HepG2 (cell line): Measurements from ENCODE around the gene CAVIN2. TPM values are rescaled to one million over a fixed set of nuclear protein-coding genes. Genes with fewer than 3 reads are reported as not detected.

ENCODE experiments used
- AHR ChIP-seq: IDR thresholded peaks from 2 replicates; pipeline ENCODE4 v1.6.1; 2018; ENCODE audit warnings: missing genetic modification reagents, missing compliant biosample characterization
- CBX2 ChIP-seq, 2 experiments: fragments of 200-600 bp in 1 of 2; sonication (generic); formaldehyde crosslinking in 1 of 2; IDR thresholded peaks; 2 replicates each; pipeline versions ENCODE4 v1.7.0 to v1.8.1; 2018 to 2022; ENCODE audit warnings: low read depth in 2 of 2, low read length in 1 of 2, mild to moderate bottlenecking in 1 of 2, missing genetic modification reagents in 1 of 2
- HNRNPH1 ChIP-seq: fragments of 200-400 bp; formaldehyde crosslinking; optimal IDR thresholded peaks from 2 replicates; pipeline ENCODE3; 2017; ENCODE audit warnings: mild to moderate bottlenecking, low read depth, low read length
- POGK ChIP-seq: sonication (generic); formaldehyde crosslinking; conservative IDR thresholded peaks from 2 replicates; pipeline ENCODE4 v1.8.0; 2022; ENCODE audit warnings: mild to moderate bottlenecking, moderate library complexity, missing genetic modification reagents
- PPARG ChIP-seq: conservative IDR thresholded peaks from 2 replicates; pipeline ENCODE4 v1.6.1; 2016; ENCODE audit warnings: missing biosample characterization, missing genetic modification reagents
- SATB2 ChIP-seq: sonication (generic); formaldehyde crosslinking; IDR thresholded peaks from 2 replicates; pipeline ENCODE4 v1.5.0; 2020; ENCODE audit warnings: missing genetic modification reagents
- SIX1 ChIP-seq: sonication (generic); formaldehyde crosslinking; IDR thresholded peaks from 2 replicates; pipeline ENCODE4 v1.4.0; 2020; ENCODE audit warnings: missing genetic modification reagents, borderline replicate concordance
- SNAI1 ChIP-seq: sonication (generic); formaldehyde crosslinking; IDR thresholded peaks from 2 replicates; pipeline ENCODE4 v1.5.0; 2020; ENCODE audit warnings: mild to moderate bottlenecking, missing genetic modification reagents, borderline replicate concordance
- SPEN ChIP-seq: sonication (generic); formaldehyde crosslinking; IDR thresholded peaks from 2 replicates; pipeline ENCODE4 v1.5.1; 2020; ENCODE audit warnings: low read depth, mild to moderate bottlenecking, missing genetic modification reagents
- ZFX ChIP-seq: sonication (generic); formaldehyde crosslinking; IDR thresholded peaks from 2 replicates; pipeline ENCODE4 v1.4.0; 2020; ENCODE audit warnings: mild to moderate bottlenecking, low read depth, missing genetic modification reagents, moderate library complexity
- ZKSCAN1 ChIP-seq: fragments of 150-350 bp; IDR thresholded peaks from 2 replicates; pipeline ENCODE4 v1.6.1; 2014; ENCODE audit warnings: low read length
- ZMAT3 ChIP-seq: sonication (generic); formaldehyde crosslinking; conservative IDR thresholded peaks from 2 replicates; pipeline ENCODE4 v1.7.0; 2021; ENCODE audit warnings: missing genetic modification reagents
- ZNF138 ChIP-seq: sonication (generic); formaldehyde crosslinking; IDR thresholded peaks from 2 replicates; pipeline ENCODE4 v1.5.0; 2020; ENCODE audit warnings: mild to moderate bottlenecking, low read depth, missing genetic modification reagents
- ZNF143 ChIP-seq: sonication (generic); formaldehyde crosslinking; IDR thresholded peaks from 2 replicates; pipeline ENCODE4 v1.4.0; 2020; ENCODE audit warnings: missing genetic modification reagents
- ZNF256 ChIP-seq: sonication (generic); formaldehyde crosslinking; conservative IDR thresholded peaks from 2 replicates; pipeline ENCODE4 v1.4.0; 2020; ENCODE audit warnings: missing genetic modification reagents
- ZNF362 ChIP-seq: sonication (generic); formaldehyde crosslinking; IDR thresholded peaks from 2 replicates; pipeline ENCODE4 v1.4.0; 2020; ENCODE audit warnings: missing genetic modification reagents, mild to moderate bottlenecking, borderline replicate concordance
- ZNF530 ChIP-seq: sonication (generic); formaldehyde crosslinking; IDR thresholded peaks from 2 replicates; pipeline ENCODE4 v1.5.0; 2020; ENCODE audit warnings: low read depth, mild to moderate bottlenecking, missing genetic modification reagents
- ZNF652 ChIP-seq: IDR thresholded peaks from 2 replicates; pipeline ENCODE4 v1.6.1; 2016; ENCODE audit warnings: low read depth, borderline replicate concordance
- ZNF780A ChIP-seq: sonication (generic); formaldehyde crosslinking; IDR thresholded peaks from 2 replicates; pipeline ENCODE4 v1.8.0; 2022; ENCODE audit warnings: mild to moderate bottlenecking, missing genetic modification reagents, moderate library complexity
- ZNF839 ChIP-seq: sonication (generic); formaldehyde crosslinking; IDR thresholded peaks from 2 replicates; pipeline ENCODE4 v1.4.0; 2020; ENCODE audit warnings: missing genetic modification reagents, mild to moderate bottlenecking, borderline replicate concordance
- polyA plus RNA-seq, 8 experiments: library from polyadenylated mRNA; depleted of rRNA in 3 of 8; stranded (reverse) in 7 of 8; unstranded in 1 of 8; fragments of >200 nt; fragmentation: Illumina TruSeq in 4 of 8; extraction: Trizol in 4 of 8; gene quantifications; 2 replicates each; pipeline versions ENCODE4 v1.2.1 to v1.2.3, GENCODE V29; 2011 to 2016; ENCODE audit warnings: low read depth in 4 of 8, missing spikeins in 1 of 8, mixed read lengths in 1 of 8; ENCODE audit not compliant: insufficient read depth in 1 of 8
- total RNA-seq, 5 experiments: library from RNA; depleted of rRNA; stranded (reverse); fragments of >200 nt; fragmentation: Illumina TruSeq; extraction: Trizol; gene quantifications; 2 replicates each; pipeline ENCODE4 v1.2.3, GENCODE V29; 2016; ENCODE audit warnings: low read depth in 1 of 5
- TF ChIP-seq, protein P1 (sequence below): sonication (generic); formaldehyde crosslinking; IDR thresholded peaks from 2 replicates; pipeline ENCODE4 v1.5.0; 2020; ENCODE audit warnings: missing genetic modification reagents
- TF ChIP-seq, protein P2 (sequence below): sonication (generic); formaldehyde crosslinking; IDR thresholded peaks from 2 replicates; pipeline ENCODE4 v1.9.0; 2021; ENCODE audit warnings: missing genetic modification reagents, mild to moderate bottlenecking, borderline replicate concordance

CAVIN2 gene
- total and polyA plus RNA-seq, 2 of the 13 experiments (the other 11 are each of a cell fraction or from before 2014, with no cell fraction given): 7.6 to 38.8 TPM

- TF ChIP-seq ZNF362 (peak; percentile 90), ZFX (peak; percentile 69; the same call in 1 of the 2 replicates), AHR (CRISPR knock-in tag) (no peak; the same call in 1 of the 2 replicates), ZNF839 (CRISPR knock-in tag) (no peak), SPEN (peak; percentile 85; the same call in 1 of the 2 replicates), ZMAT3 (no peak; the same call in 1 of the 2 replicates), ZNF780A (CRISPR knock-in tag) (no peak), ZNF256 (no peak; the same call in 1 of the 2 replicates), ZNF138 (CRISPR knock-in tag) (0 out of 2 replicates have a peak, but pooled peaks have one; percentile 36), ZNF530 (no peak), SATB2 (no peak), SIX1 (CRISPR knock-in tag) (peak; percentile 67; the same call in 1 of the 2 replicates), HNRNPH1 (no peak), ZNF143 (CRISPR knock-in tag) (peak; percentile 67), ZKSCAN1 (0 out of 2 replicates have a peak, but pooled peaks have one; percentile 3), CBX2 (IDR thresholded peaks at IDR 0.05; ENCODE audit: low read depth, low read length) (no peak), CBX2 (CRISPR knock-in tag; IDR thresholded peaks at IDR 0.05; ENCODE audit: low read depth) (no peak; the same call in 1 of the 2 replicates), PPARG (CRISPR knock-in tag) (peak; percentile 88), SNAI1 (CRISPR knock-in tag) (no peak), ZNF652 (peak; percentile 89), POGK (CRISPR knock-in tag) (0 out of 2 replicates have a peak, but pooled peaks have one; percentile 48)
- TF ChIP-seq, protein P1, sequence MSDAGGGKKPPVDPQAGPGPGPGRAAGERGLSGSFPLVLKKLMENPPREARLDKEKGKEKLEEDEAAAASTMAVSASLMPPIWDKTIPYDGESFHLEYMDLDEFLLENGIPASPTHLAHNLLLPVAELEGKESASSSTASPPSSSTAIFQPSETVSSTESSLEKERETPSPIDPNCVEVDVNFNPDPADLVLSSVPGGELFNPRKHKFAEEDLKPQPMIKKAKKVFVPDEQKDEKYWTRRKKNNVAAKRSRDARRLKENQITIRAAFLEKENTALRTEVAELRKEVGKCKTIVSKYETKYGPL (CRISPR knock-in tag): no peak
- TF ChIP-seq, protein P2, sequence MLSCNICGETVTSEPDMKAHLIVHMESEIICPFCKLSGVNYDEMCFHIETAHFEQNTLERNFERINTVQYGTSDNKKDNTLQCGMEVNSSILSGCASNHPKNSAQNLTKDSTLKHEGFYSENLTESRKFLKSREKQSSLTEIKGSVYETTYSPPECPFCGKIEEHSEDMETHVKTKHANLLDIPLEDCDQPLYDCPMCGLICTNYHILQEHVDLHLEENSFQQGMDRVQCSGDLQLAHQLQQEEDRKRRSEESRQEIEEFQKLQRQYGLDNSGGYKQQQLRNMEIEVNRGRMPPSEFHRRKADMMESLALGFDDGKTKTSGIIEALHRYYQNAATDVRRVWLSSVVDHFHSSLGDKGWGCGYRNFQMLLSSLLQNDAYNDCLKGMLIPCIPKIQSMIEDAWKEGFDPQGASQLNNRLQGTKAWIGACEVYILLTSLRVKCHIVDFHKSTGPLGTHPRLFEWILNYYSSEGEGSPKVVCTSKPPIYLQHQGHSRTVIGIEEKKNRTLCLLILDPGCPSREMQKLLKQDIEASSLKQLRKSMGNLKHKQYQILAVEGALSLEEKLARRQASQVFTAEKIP (CRISPR knock-in tag): no peak
These were observed 20.0 kb upstream of the CAVIN2 start (continued) for GRCh38 chr2:191866675-191867506.
